ENCODE data around the gene UBR2.

UBR2 gene

DNA sequence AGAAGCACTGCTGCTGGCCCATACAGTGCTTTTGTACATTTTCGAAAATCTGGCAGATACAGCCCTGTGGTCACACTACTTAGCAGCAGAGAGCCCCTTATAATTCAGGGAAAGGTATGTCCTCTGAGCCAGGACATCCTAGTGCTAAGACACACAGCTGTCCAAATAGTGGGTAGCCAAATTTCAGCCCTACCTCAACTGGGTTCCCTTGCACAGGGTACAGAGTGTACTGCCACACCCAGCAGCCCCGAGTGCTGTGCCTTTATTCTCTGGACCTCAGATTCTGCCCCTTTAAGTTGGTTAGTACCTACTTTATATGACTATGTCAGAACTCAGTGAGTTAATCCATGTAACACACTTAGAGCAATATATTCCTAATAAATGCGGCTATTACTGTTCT is 111.0 kb downstream of the UBR2 start:
- Histone ChIP-seq H3K36me3 (peaks cover 54% of the 10 kb centered on the region), H3K4me1 (no peaks in the 10 kb centered on the region), H3K9me3 (no peaks in the 10 kb centered on the region), H3K27me3 (no peaks in the 10 kb centered on the region), H3K4me3 (ENCODE audit: low read depth, low read length) (no peak overlapping the region)
- DNase-seq: no peak
- TF ChIP-seq CTCF (IDR thresholded peaks at IDR 0.05; ENCODE audit: low read depth, low read length): no peak

GRCh38 chr6:42679358-42679757 is 115.5 kb downstream of the UBR2 start:
- Histone ChIP-seq H3K27me3 (no peaks in the 10 kb centered on the region), H3K4me3 (ENCODE audit: low read depth, low read length) (no peak overlapping the region), H3K36me3 (peaks cover 54% of the 10 kb centered on the region), H3K4me1 (no peaks in the 10 kb centered on the region), H3K9me3 (no peaks in the 10 kb centered on the region)
- no peak for DNase-seq
- TF ChIP-seq CTCF (IDR thresholded peaks at IDR 0.05; ENCODE audit: low read depth, low read length): no peak

DNA sequence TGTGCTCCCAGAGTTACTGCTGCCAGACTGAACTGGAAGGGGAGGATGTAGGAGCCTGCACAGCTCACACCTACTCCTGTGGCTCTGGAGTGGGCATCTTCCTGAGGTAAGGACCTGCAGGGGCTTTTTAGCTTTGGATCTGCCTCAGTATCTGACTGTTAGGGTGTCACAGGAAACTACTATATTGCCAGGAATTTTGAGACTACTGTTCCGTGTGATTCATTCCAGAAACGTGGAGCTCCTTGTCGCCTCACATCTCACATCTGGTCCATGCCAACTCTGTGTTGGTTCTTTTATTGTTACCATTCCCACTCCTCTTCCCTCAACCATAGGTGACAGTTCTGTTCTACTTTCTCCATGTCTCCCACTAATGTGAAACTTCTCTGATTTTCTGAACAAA is 124.5 kb downstream of the UBR2 start:
- Histone ChIP-seq H3K36me3 (peaks cover 29% of the 10 kb centered on the region), H3K4me3 (ENCODE audit: low read depth, low read length) (no peak overlapping the region), H3K4me1 (no peaks in the 10 kb centered on the region), H3K27me3 (no peaks in the 10 kb centered on the region), H3K9me3 (no peaks in the 10 kb centered on the region)
- no peak for TF ChIP-seq CTCF (IDR thresholded peaks at IDR 0.05; ENCODE audit: low read depth, low read length)
- DNase-seq: no peak

GRCh38 chr6:42689371-42689770 is 125.5 kb downstream of the UBR2 start:
- H3K4me3 ChIP-seq (ENCODE audit: low read depth, low read length): no peak overlapping the region
- H3K9me3 ChIP-seq: no peaks in the 10 kb centered on the region
- DNase-seq: no peak
- H3K4me1 ChIP-seq: no peaks in the 10 kb centered on the region
- H3K27me3 ChIP-seq: no peaks in the 10 kb centered on the region
- H3K36me3 ChIP-seq: peaks cover 33% of the 10 kb centered on the region
- no peak for TF ChIP-seq CTCF (IDR thresholded peaks at IDR 0.05; ENCODE audit: low read depth, low read length)

- H3K36me3 ChIP-seq: peaks cover 26% of the 10 kb centered on the region
- no peaks in the 10 kb centered on the region for H3K27me3 ChIP-seq
- peaks cover 5% of the 10 kb centered on the region; the same call in 1 of the 2 replicates for H3K4me1 ChIP-seq
- no peak overlapping the region for H3K4me3 ChIP-seq (ENCODE audit: low read depth, low read length)
- no peak for DNase-seq
- no peak for TF ChIP-seq CTCF (IDR thresholded peaks at IDR 0.05; ENCODE audit: low read depth, low read length)
- H3K9me3 ChIP-seq: no peaks in the 10 kb centered on the region
Measured at GRCh38 chr6:42690151-42690702, 126.4 kb downstream of the UBR2 start.

DNA sequence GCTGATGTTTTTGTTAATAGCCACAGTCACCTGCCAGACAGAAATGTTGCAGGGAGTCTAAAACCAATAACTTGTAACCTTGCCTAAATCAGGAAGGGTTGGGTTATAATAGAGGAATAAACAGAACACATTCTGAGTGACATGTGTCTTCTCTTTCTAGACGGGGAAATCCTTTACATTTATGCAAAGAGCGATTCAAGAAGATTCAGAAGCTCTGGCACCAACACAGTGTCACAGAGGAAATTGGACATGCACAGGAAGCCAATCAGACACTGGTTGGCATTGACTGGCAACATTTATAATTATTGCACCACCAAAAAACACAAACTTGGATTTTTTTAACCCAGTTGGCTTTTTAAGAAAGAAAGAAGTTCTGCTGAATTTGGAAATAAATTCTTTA is 127.0 kb downstream of the UBR2 start:
- peaks cover 24% of the 10 kb centered on the region for H3K36me3 ChIP-seq
- no peak for DNase-seq
- H3K4me1 ChIP-seq: peaks cover 5% of the 10 kb centered on the region; the same call in 1 of the 2 replicates
- H3K27me3 ChIP-seq: no peaks in the 10 kb centered on the region
- no peaks in the 10 kb centered on the region for H3K9me3 ChIP-seq
- TF ChIP-seq CTCF (IDR thresholded peaks at IDR 0.05; ENCODE audit: low read depth, low read length): no peak
- H3K4me3 ChIP-seq (ENCODE audit: low read depth, low read length): no peak overlapping the region
